Upper lobe of right lung (tissue), 1 donor: ENCODE data around the gene MST1R. TPM values are rescaled to one million over a fixed set of nuclear protein-coding genes. Genes with fewer than 3 reads are reported as not detected.
"Not testable (repeated sequence)": the region's sequence is repeated elsewhere in the genome, so short reads cannot be mapped to it uniquely, and the experiment has no call there.

ENCODE experiments used
- ATAC-seq: fragments of 200-7000 bp; cut with Tn5 transposase; one replicate; pipeline ENCODE4 v1.9.1; 2020; ENCODE audit warnings: mild to moderate bottlenecking, moderate library complexity
- DNase-seq: peaks from one replicate; pipeline ENCODE4 v3.0.0-alpha.2; 2020
- H3K27ac ChIP-seq: fragments of 200-600 bp; one replicate; pipeline ENCODE4 v1.8.0; 2022
- H3K27me3 ChIP-seq: fragments of 200-600 bp; one replicate; pipeline ENCODE4 v1.8.0; 2022; ENCODE audit warnings: mild to moderate bottlenecking
- H3K36me3 ChIP-seq: fragments of 200-600 bp; one replicate; pipeline ENCODE4 v1.8.0; 2022
- H3K4me1 ChIP-seq: fragments of 200-600 bp; one replicate; pipeline ENCODE4 v1.8.0; 2022
- H3K4me3 ChIP-seq: fragments of 200-600 bp; one replicate; pipeline ENCODE4 v1.8.0; 2022; ENCODE audit warnings: mild to moderate bottlenecking
- H3K9me3 ChIP-seq: fragments of 200-600 bp; one replicate; pipeline ENCODE4 v1.8.0; 2022
- intact Hi-C: fragments of 100-400 bp; cut with DNase I; formaldehyde crosslinking; loops from one replicate; pipeline ENCODE4 v1.11.0; 2022
- total RNA-seq: library from RNA; stranded (reverse); fragmentation: NEBNext Ultra II Directional; extraction: Animal tissue kit (Norgen Biotek cat#: 25700); gene quantifications from one replicate; pipeline ENCODE4 v1.2.1, GENCODE V29; 2021
- TF ChIP-seq, protein P1 (sequence below): fragments of 200-600 bp; IDR thresholded peaks from one replicate; pipeline ENCODE4 v1.8.0; 2022; ENCODE audit warnings: antibody characterized with exemption
- donor health status: DM: no; HTN: yes; CAD: no; lungs with severe emphysema.

Gene MST1R
- total RNA-seq, 1 donor from 2014 or later = 46.2 TPM

DNA sequence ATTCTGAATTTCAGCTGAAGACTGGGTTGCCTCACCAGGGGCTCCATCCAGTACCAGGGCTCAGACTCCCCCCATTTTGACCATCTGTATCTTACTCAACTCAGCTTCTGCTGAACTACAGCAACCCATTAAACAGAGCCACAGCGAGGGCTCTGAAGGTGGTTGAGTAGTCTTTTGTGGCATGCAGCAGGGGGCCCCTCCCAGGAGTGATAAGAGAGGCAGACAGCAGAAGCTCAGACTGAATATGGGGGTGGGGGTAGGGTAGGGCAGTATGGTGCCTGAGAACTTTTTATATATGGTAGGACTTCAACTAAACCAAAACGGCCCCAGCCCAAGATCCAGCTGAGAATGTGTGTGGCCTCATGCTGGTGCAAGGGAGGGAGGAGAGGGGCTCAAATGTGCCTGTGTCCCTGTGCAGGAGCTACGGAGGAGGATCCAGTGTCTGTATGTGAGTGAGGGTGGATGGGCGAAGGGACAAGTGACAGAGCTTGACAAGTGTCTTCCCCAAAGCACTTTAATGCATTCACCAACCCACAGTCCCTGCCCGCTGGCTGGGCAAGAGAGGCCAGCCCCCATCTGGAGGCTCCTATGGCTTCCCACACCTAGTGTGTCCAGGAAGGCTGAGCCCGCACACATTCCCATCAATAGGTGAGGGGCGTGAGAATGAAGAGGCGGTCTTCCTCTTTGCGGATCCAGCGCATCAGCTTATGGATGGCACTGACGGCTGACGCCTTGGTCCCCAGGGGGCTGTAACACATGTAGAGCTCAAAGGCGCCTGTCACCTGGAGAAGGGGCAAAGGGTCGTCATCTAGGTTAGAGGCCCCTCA lies 4.9 kb upstream of the MST1R start:
- no peak for DNase-seq
- intact Hi-C loops = no loop called here
- no peak overlapping the region for H3K4me3 ChIP-seq
- H3K9me3 ChIP-seq = no peaks in the 10 kb centered on the region
- no peak for ATAC-seq
- TF ChIP-seq, protein P1, sequence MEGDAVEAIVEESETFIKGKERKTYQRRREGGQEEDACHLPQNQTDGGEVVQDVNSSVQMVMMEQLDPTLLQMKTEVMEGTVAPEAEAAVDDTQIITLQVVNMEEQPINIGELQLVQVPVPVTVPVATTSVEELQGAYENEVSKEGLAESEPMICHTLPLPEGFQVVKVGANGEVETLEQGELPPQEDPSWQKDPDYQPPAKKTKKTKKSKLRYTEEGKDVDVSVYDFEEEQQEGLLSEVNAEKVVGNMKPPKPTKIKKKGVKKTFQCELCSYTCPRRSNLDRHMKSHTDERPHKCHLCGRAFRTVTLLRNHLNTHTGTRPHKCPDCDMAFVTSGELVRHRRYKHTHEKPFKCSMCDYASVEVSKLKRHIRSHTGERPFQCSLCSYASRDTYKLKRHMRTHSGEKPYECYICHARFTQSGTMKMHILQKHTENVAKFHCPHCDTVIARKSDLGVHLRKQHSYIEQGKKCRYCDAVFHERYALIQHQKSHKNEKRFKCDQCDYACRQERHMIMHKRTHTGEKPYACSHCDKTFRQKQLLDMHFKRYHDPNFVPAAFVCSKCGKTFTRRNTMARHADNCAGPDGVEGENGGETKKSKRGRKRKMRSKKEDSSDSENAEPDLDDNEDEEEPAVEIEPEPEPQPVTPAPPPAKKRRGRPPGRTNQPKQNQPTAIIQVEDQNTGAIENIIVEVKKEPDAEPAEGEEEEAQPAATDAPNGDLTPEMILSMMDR = no peak
- no peak overlapping the region for H3K27ac ChIP-seq
- H3K27me3 ChIP-seq = no peaks in the 10 kb centered on the region
- H3K4me1 ChIP-seq = peaks cover 17% of the 10 kb centered on the region
- H3K36me3 ChIP-seq = peaks cover 35% of the 10 kb centered on the region

DNA sequence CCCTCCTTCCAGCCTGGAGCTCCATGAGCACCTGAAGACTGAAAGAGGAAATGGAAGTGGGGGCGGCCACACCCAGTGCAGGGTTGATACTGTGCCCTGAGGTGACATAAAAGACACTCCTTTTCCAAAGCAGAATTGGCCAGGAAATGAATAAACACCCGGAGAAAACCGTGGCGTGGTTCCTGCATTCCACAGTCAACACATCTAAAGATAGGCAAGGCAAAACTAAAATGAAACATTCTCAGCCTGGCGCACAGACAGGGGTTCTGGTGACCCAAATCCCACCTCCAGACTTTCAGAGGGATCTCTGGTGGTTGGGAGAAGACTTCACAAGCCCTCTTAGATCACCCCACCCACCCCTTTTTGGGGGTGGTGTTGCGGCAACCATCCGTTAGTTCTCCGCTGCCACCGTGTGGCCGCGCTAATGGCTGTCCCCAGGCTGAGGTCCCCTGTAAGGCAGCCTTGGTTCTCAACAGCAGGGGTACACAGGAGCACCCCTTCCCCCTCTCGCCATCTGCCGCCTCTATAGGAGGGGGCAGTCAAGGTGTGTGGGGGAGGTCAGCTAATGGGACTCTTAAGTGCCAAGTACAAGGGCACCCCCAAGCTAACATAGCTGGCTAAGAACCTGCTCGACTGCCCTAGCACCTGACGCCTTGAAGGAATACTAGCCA lies 2.5 kb upstream of the MST1R start:
- ATAC-seq (peak; percentile 57), DNase-seq (peak; percentile 81)
- no peaks in the 10 kb centered on the region for H3K9me3 ChIP-seq
- peak overlapping the region; percentile 75 for H3K27ac ChIP-seq
- H3K4me3 ChIP-seq = peak overlapping the region; percentile 20
- H3K27me3 ChIP-seq = no peaks in the 10 kb centered on the region
- H3K36me3 ChIP-seq = peaks cover 23% of the 10 kb centered on the region
- TF ChIP-seq, protein P1 = peak; percentile 71
- intact Hi-C loops = no loop called here
- peaks cover 32% of the 10 kb centered on the region for H3K4me1 ChIP-seq

DNA sequence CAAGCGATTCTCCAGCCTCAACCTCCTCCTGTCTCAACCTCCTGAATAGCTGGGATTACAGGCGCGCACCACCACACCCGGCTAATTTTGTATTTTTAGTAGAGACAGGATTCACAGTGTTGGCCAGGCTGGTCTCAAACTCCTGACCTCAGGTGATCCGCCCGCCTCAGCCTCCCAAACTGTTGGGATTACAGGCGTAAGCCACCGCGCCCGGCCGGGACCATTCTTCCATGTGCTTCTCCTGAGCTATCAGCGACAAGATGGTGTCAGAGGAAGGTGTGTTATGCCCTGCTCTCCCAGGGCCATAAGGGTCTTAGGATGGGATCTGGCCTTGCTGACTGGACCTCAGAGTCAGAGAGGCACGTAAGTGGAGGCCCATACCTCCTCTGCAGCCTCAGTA lies 775 bp upstream of the MST1R start:
- H3K36me3 ChIP-seq, H3K27me3 ChIP-seq, H3K9me3 ChIP-seq, DNase-seq, intact Hi-C loops, ATAC-seq, H3K27ac ChIP-seq: not testable (repeated sequence)
- Histone ChIP-seq H3K4me3 (peak overlapping the region; percentile 45), H3K4me1 (peaks cover 44% of the 10 kb centered on the region)

DNA sequence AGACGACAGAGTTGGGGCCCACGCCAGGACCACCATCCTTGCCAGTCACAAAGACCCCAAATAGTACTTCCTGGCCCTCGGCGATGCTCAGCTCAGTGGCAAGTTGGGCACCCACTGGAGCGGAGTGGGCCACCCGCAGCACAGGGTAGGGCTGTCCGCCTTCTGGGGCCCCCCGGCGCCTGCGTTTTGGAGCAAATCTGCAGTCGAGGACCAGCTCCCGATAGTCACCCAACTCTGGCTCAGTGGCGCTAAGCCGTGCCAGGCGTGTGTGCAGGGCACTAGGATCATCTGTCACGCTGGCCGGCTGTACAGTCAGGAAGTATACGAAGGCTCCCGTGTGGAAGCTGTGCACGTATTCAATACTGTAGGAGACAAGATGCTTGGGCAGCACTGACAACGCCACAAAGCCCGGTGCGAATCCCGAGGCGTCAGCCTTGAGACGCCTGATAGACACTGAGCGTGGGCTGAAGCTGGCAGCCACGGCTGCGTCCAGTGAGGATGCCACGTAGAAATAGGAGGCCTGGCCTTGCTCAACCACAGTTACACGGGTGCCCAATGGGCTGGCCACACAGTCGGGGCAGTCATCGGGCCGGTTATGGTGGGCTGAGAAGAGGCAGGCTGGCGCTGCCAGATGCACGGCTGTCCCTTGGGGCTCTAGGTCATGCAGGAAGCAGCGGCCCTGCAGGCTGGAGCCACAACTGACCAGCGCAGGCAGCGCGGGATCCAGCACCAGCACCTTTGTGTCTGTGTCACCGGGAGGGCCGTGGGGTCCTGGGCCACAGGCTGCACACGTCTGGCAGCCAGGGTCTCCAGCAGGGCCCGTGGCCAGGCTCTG lies 945 bp downstream of the MST1R start:
- DNase-seq (peak; percentile 69), ATAC-seq (no peak)
- Histone ChIP-seq H3K9me3 (no peaks in the 10 kb centered on the region), H3K4me1 (peaks cover 44% of the 10 kb centered on the region), H3K27ac (peak overlapping the region; percentile 67), H3K36me3 (no peaks in the 10 kb centered on the region), H3K27me3 (no peaks in the 10 kb centered on the region), H3K4me3 (peak overlapping the region; percentile 45)
- TF ChIP-seq, protein P1 = no peak
- intact Hi-C loops = no loop called here

DNA sequence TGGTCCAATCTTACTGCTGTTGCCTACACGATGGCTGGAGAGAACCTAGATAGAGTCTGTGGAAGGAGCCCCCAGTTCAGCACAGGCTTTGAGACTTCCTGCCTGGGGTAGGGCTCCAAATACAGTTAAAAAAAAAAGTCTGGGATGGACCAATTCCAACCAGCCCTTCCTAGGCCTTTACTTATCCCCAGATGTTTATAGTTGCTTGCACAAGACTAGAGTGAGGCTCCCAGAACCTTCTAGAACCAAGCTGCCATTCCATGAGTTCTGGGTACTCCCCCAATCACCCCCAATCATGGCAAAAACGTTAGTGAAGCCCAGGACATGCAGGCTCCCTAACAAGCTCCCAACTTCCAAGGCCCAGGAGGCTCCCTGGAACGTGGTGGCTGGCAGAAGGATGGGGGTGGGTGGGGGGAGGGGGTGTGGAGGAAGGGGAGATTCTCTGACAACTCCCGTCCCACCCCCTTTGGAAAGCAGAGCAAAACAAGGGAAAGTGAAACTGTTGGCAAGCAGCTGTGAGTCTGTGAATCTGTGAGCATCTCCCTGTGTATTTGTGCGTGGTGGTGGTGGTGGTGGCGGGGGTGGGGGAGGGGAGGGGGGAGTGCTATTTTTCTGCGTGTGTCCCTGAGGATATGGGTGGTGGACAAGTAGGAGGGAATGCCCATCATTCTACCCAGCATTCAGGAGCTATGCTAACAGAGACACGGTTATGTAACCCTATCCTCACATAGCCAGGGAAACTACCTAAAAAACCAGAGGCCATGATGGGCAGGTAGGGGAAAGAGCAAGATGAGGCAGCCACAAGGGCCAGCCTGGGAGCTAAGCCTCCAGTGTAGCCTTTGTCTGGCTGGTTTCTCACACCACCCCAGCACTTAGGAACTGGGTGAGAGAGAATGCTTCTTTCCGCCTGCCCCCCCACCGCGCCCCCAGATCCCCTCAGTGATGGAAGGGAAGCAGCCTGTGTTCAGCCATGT lies 2.0 kb downstream of the MST1R start:
- H3K4me3 ChIP-seq = peak overlapping the region; percentile 23
- DNase-seq = no peak
- no peaks in the 10 kb centered on the region for H3K27me3 ChIP-seq
- TF ChIP-seq, protein P1 = no peak
- H3K36me3 ChIP-seq = peaks cover under 1% of the 10 kb centered on the region
- intact Hi-C loops = no loop called here
- H3K4me1 ChIP-seq = peaks cover 44% of the 10 kb centered on the region
- H3K9me3 ChIP-seq = no peaks in the 10 kb centered on the region
- no peak for ATAC-seq
- H3K27ac ChIP-seq = peak overlapping the region; percentile 76
